SK-N-SH (cell line): ENCODE data around the gene MVB12B. TPM values are rescaled to one million over a fixed set of nuclear protein-coding genes. Genes with fewer than 3 reads are reported as not detected.

Experiments
- CTCF ChIA-PET: fragments of 300-600, 350-600 bp; formaldehyde crosslinking; extraction: SDS; loops from one replicate; lab custom pipeline; 2021; lab: Yijun Ruan, JAX
- POLR2A ChIA-PET: fragments of 350-600 bp; sonication (Branson Sonifier 250); formaldehyde crosslinking; extraction: SDS; loops from one replicate; lab custom pipeline; 2020; ENCODE audit warnings: antibody characterized with exemption, inconsistent platforms; lab: Yijun Ruan, JAX
- DNase-seq: peaks from one replicate; pipeline ENCODE4 v3.0.0; 2012
- H2AFZ ChIP-seq: fragments of 200-600 bp; sonication (generic); 2 replicates; pipeline ENCODE4 v1.8.1; 2016; ENCODE audit warnings: antibody characterized with exemption, mild to moderate bottlenecking, low read depth
- H3F3A ChIP-seq: fragments of 200-600 bp; sonication (generic); replicated peaks from 2 replicates; pipeline ENCODE3; 2016; ENCODE audit warnings: antibody characterized with exemption, mild to moderate bottlenecking; ENCODE audit not compliant: insufficient read depth
- H3K27ac ChIP-seq, 2 experiments: fragments of 200-500 bp in 1 of 2; fragments of 200-600 bp in 1 of 2; sonication (Bioruptor generic) in 1 of 2; sonication (generic), shearing (Covaris generic) in 1 of 2; 2 replicates each; pipeline versions ENCODE4 v1.5.1 to v1.6.1; 2014 to 2016; ENCODE audit warnings: low read depth in 2 of 2, inconsistent platforms in 1 of 2, low read length in 1 of 2, mild to moderate bottlenecking in 1 of 2, mixed read lengths in 1 of 2
- H3K27me3 ChIP-seq: fragments of 200-600 bp; sonication (generic), shearing (Covaris generic); 2 replicates; pipeline ENCODE4 v1.6.1; 2016; ENCODE audit warnings: mixed run types; ENCODE audit not compliant: insufficient read depth
- H3K36me3 ChIP-seq, 2 experiments: fragments of 200-500 bp in 1 of 2; fragments of 200-600 bp in 1 of 2; sonication (Bioruptor generic) in 1 of 2; sonication (generic) in 1 of 2; replicated peaks in 1 of 2; 2 replicates each; pipeline versions ENCODE3 to v1.5.1; 2014 to 2016; ENCODE audit warnings: low read length in 1 of 2, mild to moderate bottlenecking in 1 of 2; ENCODE audit not compliant: insufficient read depth in 2 of 2, control insufficient read depth in 1 of 2
- H3K4me1 ChIP-seq, 2 experiments: fragments of 200-500 bp in 1 of 2; fragments of 200-600 bp in 1 of 2; sonication (Bioruptor generic) in 1 of 2; sonication (generic), shearing (Covaris generic) in 1 of 2; 2 replicates each; pipeline versions ENCODE4 v1.5.1 to v1.6.1; 2014 to 2016; ENCODE audit warnings: low read depth in 1 of 2, low read length in 1 of 2, mixed run types in 1 of 2; ENCODE audit not compliant: insufficient read depth in 2 of 2, control insufficient read depth in 1 of 2
- H3K4me2 ChIP-seq: fragments of 200-600 bp; sonication (generic), shearing (Covaris generic); 2 replicates; pipeline ENCODE4 v1.6.1; 2017; ENCODE audit warnings: mixed run types
- H3K4me3 ChIP-seq, 2 experiments: fragments of 200-500 bp in 1 of 2; fragments of 200-600 bp in 1 of 2; sonication (Bioruptor generic) in 1 of 2; sonication (generic), shearing (Covaris generic) in 1 of 2; 2 replicates each; pipeline versions ENCODE4 v1.5.1 to v1.8.1; 2014 to 2016; ENCODE audit warnings: low read depth in 2 of 2, inconsistent platforms in 1 of 2, low read length in 1 of 2, mild to moderate bottlenecking in 1 of 2, mixed read lengths in 1 of 2, moderate library complexity in 1 of 2
- H3K79me2 ChIP-seq: fragments of 200-600 bp; sonication (generic); 2 replicates; pipeline ENCODE4 v1.8.1; 2017; ENCODE audit warnings: mild to moderate bottlenecking; ENCODE audit not compliant: insufficient read depth
- H3K9ac ChIP-seq: fragments of 200-600 bp; sonication (generic); 2 replicates; pipeline ENCODE4 v1.6.1; 2017; ENCODE audit warnings: mixed run types
- H3K9me2 ChIP-seq: fragments of 200-600 bp; sonication (generic); 2 replicates; pipeline ENCODE4 v1.6.1; 2017; ENCODE audit warnings: mixed run types
- H3K9me3 ChIP-seq: fragments of 200-600 bp; sonication (generic); 2 replicates; pipeline ENCODE4 v1.6.1; 2017; ENCODE audit warnings: mixed run types, mild to moderate bottlenecking, moderate library complexity
- H4K20me1 ChIP-seq: fragments of 200-600 bp; sonication (generic); 2 replicates; pipeline ENCODE4 v1.6.1; 2017; ENCODE audit warnings: mild to moderate bottlenecking, mixed run types; ENCODE audit not compliant: insufficient read depth
- CHD2 ChIP-seq: fragments of 150-350 bp; IDR thresholded peaks from 2 replicates; pipeline ENCODE4 v1.6.1; 2018; ENCODE audit warnings: low read length; ENCODE audit not compliant: partially characterized antibody
- CTCF ChIP-seq: fragments of 200-600 bp; sonication (generic); IDR thresholded peaks from 2 replicates; pipeline ENCODE4 v1.6.1; 2017; ENCODE audit warnings: antibody characterized with exemption, mild to moderate bottlenecking, moderate library complexity
- ELF1 ChIP-seq: IDR thresholded peaks from 2 replicates; pipeline ENCODE4 v1.4.0; 2012
- EP300 ChIP-seq, 2 experiments: IDR thresholded peaks; 2 replicates each; pipeline versions ENCODE4 v1.4.0 to v1.6.1; 2012; ENCODE audit warnings: borderline replicate concordance in 1 of 2, low read depth in 1 of 2, low read length in 1 of 2
- FOXJ3 ChIP-seq: sonication (generic); formaldehyde crosslinking; IDR thresholded peaks from 2 replicates; pipeline ENCODE4 v1.5.1; 2020; ENCODE audit warnings: mild to moderate bottlenecking, missing genetic modification reagents
- GABPA ChIP-seq: IDR thresholded peaks from 2 replicates; pipeline ENCODE4 v1.4.0; 2012; ENCODE audit warnings: low read depth, mild to moderate bottlenecking
- GATA2 ChIP-seq: sonication (generic); formaldehyde crosslinking; IDR thresholded peaks from 2 replicates; pipeline ENCODE4 v1.5.0; 2020; ENCODE audit warnings: mild to moderate bottlenecking, missing genetic modification reagents
- IRF3 ChIP-seq: fragments of 150-350 bp; IDR thresholded peaks from 2 replicates; pipeline ENCODE4 v1.6.1; 2016; ENCODE audit warnings: mild to moderate bottlenecking, low read depth, low read length
- MAX ChIP-seq: IDR thresholded peaks from 2 replicates; pipeline ENCODE4 v1.4.0; 2012; ENCODE audit warnings: low read depth
- MEF2A ChIP-seq: IDR thresholded peaks from 2 replicates; pipeline ENCODE4 v1.4.0; 2012; ENCODE audit warnings: low read depth, borderline replicate concordance
- MXI1 ChIP-seq: IDR thresholded peaks from 2 replicates; pipeline ENCODE4 v1.6.1; 2012; ENCODE audit warnings: mild to moderate bottlenecking, low read depth, low read length, improper control_type of control experiment
- NFIC ChIP-seq: IDR thresholded peaks from 2 replicates; pipeline ENCODE4 v1.4.0; 2012; ENCODE audit warnings: borderline replicate concordance
- NRF1 ChIP-seq: IDR thresholded peaks from 2 replicates; pipeline ENCODE4 v1.6.1; 2012; ENCODE audit warnings: low read depth, mild to moderate bottlenecking, low read length
- PBX3 ChIP-seq: IDR thresholded peaks from 2 replicates; pipeline ENCODE4; 2012
- POLR2AphosphoS5 ChIP-seq: IDR thresholded peaks from 2 replicates; pipeline ENCODE4 v1.6.1; 2012; ENCODE audit warnings: low read depth, low read length
- RAD21 ChIP-seq: IDR thresholded peaks from 2 replicates; pipeline ENCODE4 v1.6.1; 2012; ENCODE audit warnings: mild to moderate bottlenecking, low read length
- RCOR1 ChIP-seq: fragments of 150-350 bp; IDR thresholded peaks from 2 replicates; pipeline ENCODE4 v1.6.1; 2017; ENCODE audit warnings: antibody characterized with exemption, low read length
- RFX5 ChIP-seq: IDR thresholded peaks from 2 replicates; pipeline ENCODE4 v1.6.1; 2012; ENCODE audit warnings: mild to moderate bottlenecking, improper control_type of control experiment, low read length
- RXRA ChIP-seq: IDR thresholded peaks from 2 replicates; pipeline ENCODE4 v1.4.0; 2012; ENCODE audit warnings: low read depth, mild to moderate bottlenecking, borderline replicate concordance
- SIN3A ChIP-seq: IDR thresholded peaks from 2 replicates; pipeline ENCODE4 v1.6.1; 2012; ENCODE audit warnings: low read depth, mild to moderate bottlenecking, low read length, moderate library complexity, borderline replicate concordance
- TCF12 ChIP-seq: IDR thresholded peaks from 2 replicates; pipeline ENCODE4 v1.4.0; 2012
- USF2 ChIP-seq: fragments of 150-350 bp; IDR thresholded peaks from 2 replicates; pipeline ENCODE4 v1.6.1; 2017; ENCODE audit warnings: antibody characterized with exemption, low read length, low read depth, borderline replicate concordance
- WGBS: methylation state at CpG from one replicate; pipeline ENCODE4 v1.1.6; 2017; ENCODE audit warnings: low lambda C conversion rate; 5-methylcytosine and 5-hydroxymethylcytosine counted together
- polyA plus RNA-seq, 3 experiments: library from polyadenylated mRNA; depleted of rRNA; stranded (reverse); fragments of >200 nt; gene quantifications; 2 replicates each; pipeline ENCODE4 v1.2.3, GENCODE V29; 2012

The MVB12B gene
- polyA plus RNA-seq, 1 of the 3 experiments (the other 2 are of a cell fraction) = 5.1 TPM

- no peak for TF ChIP-seq PBX3
- peak; percentile 40 for TF ChIP-seq RAD21
- TF ChIP-seq FOXJ3 = no peak
- TF ChIP-seq NFIC = no peak
Measured at GRCh38 chr9:126317513-126317912, 9.1 kb upstream of the MVB12B start (continued).

- no peaks in the 10 kb centered on the region for H3K4me1 ChIP-seq
- CTCF ChIA-PET = interaction anchor here (1.1 to 2.4 kb wide), 4 partner anchors 10 to 172 kb away, joined by 3 to 7 read pairs (median 4); no protein-coding TSS in a partner anchor
Measured at GRCh38 chr9:126318858-126319257, 7.8 kb upstream of the MVB12B start.

GRCh38 chr9:126319671-126320070 is 7.0 kb upstream of the MVB12B start:
- TF ChIP-seq GATA2 (CRISPR knock-in tag) (no peak), RCOR1 (no peak), IRF3 (no peak), TCF12 (no peak), GABPA (no peak), NRF1 (no peak), RXRA (no peak), MXI1 (no peak), MEF2A (no peak), EP300 (IDR thresholded peaks at IDR 0.05; ENCODE audit: borderline replicate concordance in 1 of 2, low read depth in 1 of 2, low read length in 1 of 2) (no peak), POLR2AphosphoS5 (no peak), USF2 (no peak), RFX5 (no peak)
- Histone ChIP-seq H3K4me3 (no peak overlapping the region), H3K27me3 (no peaks in the 10 kb centered on the region), H3K36me3 (no peaks in the 10 kb centered on the region), H3K4me1 (no peaks in the 10 kb centered on the region), H3K79me2 (no peaks in the 10 kb centered on the region), H3K4me2 (no peak overlapping the region), H3K9ac (no peak overlapping the region), H2AFZ (no peak overlapping the region), H4K20me1 (no peaks in the 10 kb centered on the region), H3F3A (no peaks in the 10 kb centered on the region), H3K27ac (no peak overlapping the region), H3K9me2 (no peaks in the 10 kb centered on the region), H3K9me3 (no peaks in the 10 kb centered on the region)
- whole genome bisulfite sequencing = 78% methylated on average over 5 of the region's 5 CpGs
- no peak for DNase-seq
- ChIA-PET CTCF (interaction anchor here (1.5 to 2.4 kb wide), 3 partner anchors 17 to 79 kb away, joined by 4 to 7 read pairs (median 5); no protein-coding TSS in a partner anchor), POLR2A (no interaction called here)

More at GRCh38 chr9:126318858-126319257, 7.8 kb upstream of the MVB12B start:
- H3K36me3 ChIP-seq = no peaks in the 10 kb centered on the region
- H3K9me3 ChIP-seq = no peaks in the 10 kb centered on the region
- no peaks in the 10 kb centered on the region for H4K20me1 ChIP-seq
- no peak for DNase-seq
- no peak for TF ChIP-seq CHD2
- no peak for TF ChIP-seq MAX
- no peak for TF ChIP-seq MXI1
- no peak for TF ChIP-seq SIN3A
- TF ChIP-seq CTCF = no peak
- no peak for TF ChIP-seq ELF1
- no peak overlapping the region for H3K27ac ChIP-seq
- no peaks in the 10 kb centered on the region for H3K9me2 ChIP-seq
- no peaks in the 10 kb centered on the region for H3K79me2 ChIP-seq
- no peaks in the 10 kb centered on the region for H3F3A ChIP-seq
- H2AFZ ChIP-seq = no peak overlapping the region
- H3K4me2 ChIP-seq = no peak overlapping the region
- POLR2A ChIA-PET = no interaction called here
- WGBS = 71% methylated on average over 6 of the region's 6 CpGs
- no peak overlapping the region for H3K9ac ChIP-seq
- H3K4me3 ChIP-seq = no peak overlapping the region
- H3K27me3 ChIP-seq = no peaks in the 10 kb centered on the region
